SU-DHL-6 (cell line): ENCODE measurements around the gene HMCN2.

Experiments used
- CTCF ChIP-seq: fragments of 200-600 bp; sonication (generic); IDR thresholded peaks from one replicate; pipeline ENCODE4 v1.5.1; 2017; ENCODE audit warnings: antibody characterized with exemption, mild to moderate bottlenecking, low read length, moderate library complexity; ENCODE audit not compliant: insufficient read depth, poor library complexity, severe bottlenecking
- EZH2phosphoT487 ChIP-seq: fragments of 200-600 bp; sonication (generic), shearing (Covaris generic); conservative IDR thresholded peaks from 2 replicates; pipeline ENCODE4 v1.6.1; 2018; ENCODE audit warnings: mild to moderate bottlenecking, antibody characterized with exemption, low read length, moderate library complexity, mixed read lengths

- TF ChIP-seq CTCF (no peak), EZH2phosphoT487 (no peak)
Observed at GRCh38 chr9:130268521-130269211, 3.1 kb downstream of the HMCN2 start.
